CD8-positive, alpha-beta memory T cell (primary cell): Measurements from ENCODE around the gene GUCA1A. TPM values are rescaled to one million over a fixed set of nuclear protein-coding genes. Genes with fewer than 3 reads are reported as not detected.
"Not testable (repeated sequence)": the region's sequence is repeated elsewhere in the genome, so short reads cannot be mapped to it uniquely, and the experiment has no call there.

Experiments
- CTCF ChIA-PET: fragments of 350-600 bp; sonication (Branson Sonifier 250); formaldehyde crosslinking; loops from one replicate; lab custom pipeline; 2021; ENCODE audit warnings: antibody characterized with exemption; lab: Charles Lee
- POLR2A ChIA-PET: fragments of 350-600 bp; sonication (Branson Sonifier 250); formaldehyde crosslinking; loops from one replicate; lab custom pipeline; 2021; ENCODE audit warnings: antibody characterized with exemption; lab: Charles Lee
- DNase-seq, 5 donors: peaks; one replicate each; pipeline versions ENCODE4 v3.0.0 to v3.0.0-alpha.2; 2020 to 2022; ENCODE audit warnings: mixed read lengths in 1 of 5
- H3K27ac ChIP-seq: one replicate; pipeline ENCODE4 v1.7.0; 2013; ENCODE audit warnings: low read depth, mild to moderate bottlenecking, low read length, moderate library complexity
- H3K27me3 ChIP-seq: 2 replicates; pipeline ENCODE4 v1.7.0; 2013; ENCODE audit warnings: low read length, mild to moderate bottlenecking; ENCODE audit not compliant: insufficient read depth, poor library complexity, severe bottlenecking
- H3K36me3 ChIP-seq: 2 replicates; pipeline ENCODE4 v1.7.0; 2013; ENCODE audit warnings: mild to moderate bottlenecking, low read length, moderate library complexity; ENCODE audit not compliant: insufficient read depth
- H3K4me1 ChIP-seq: 2 replicates; pipeline ENCODE4 v1.7.0; 2013; ENCODE audit warnings: mild to moderate bottlenecking, low read length, moderate library complexity; ENCODE audit not compliant: insufficient read depth
- H3K4me3 ChIP-seq: 2 replicates; pipeline ENCODE4 v1.7.0; 2013; ENCODE audit warnings: mild to moderate bottlenecking, low read length
- H3K9me3 ChIP-seq: 2 replicates; pipeline ENCODE4 v1.7.0; 2013; ENCODE audit warnings: mild to moderate bottlenecking, low read length
- H3K27ac Mint-ChIP-seq, 8 donors: one replicate each; pipeline ENCODE4 v1.8.0; 2020 to 2021; ENCODE audit warnings: mixed read lengths in 8 of 8, mild to moderate bottlenecking in 6 of 8, inconsistent platforms in 3 of 8, moderate library complexity in 3 of 8
- H3K27me3 Mint-ChIP-seq, 2 donors: one replicate each; pipeline ENCODE4 v1.8.0; 2020 to 2021; ENCODE audit warnings: mixed read lengths in 2 of 2, mild to moderate bottlenecking in 1 of 2, moderate library complexity in 1 of 2
- H3K36me3 Mint-ChIP-seq, 3 donors: one replicate each; pipeline ENCODE4 v1.8.0; 2020 to 2021; ENCODE audit warnings: mixed read lengths in 3 of 3, inconsistent platforms in 1 of 3, mild to moderate bottlenecking in 1 of 3
- H3K4me1 Mint-ChIP-seq, 3 donors: one replicate each; pipeline ENCODE4 v1.8.0; 2020 to 2021; ENCODE audit warnings: mixed read lengths in 3 of 3, inconsistent platforms in 1 of 3, mild to moderate bottlenecking in 1 of 3
- H3K4me3 Mint-ChIP-seq, 7 donors: one replicate each; pipeline ENCODE4 v1.8.0; 2020 to 2021; ENCODE audit warnings: mixed read lengths in 7 of 7, mild to moderate bottlenecking in 6 of 7, moderate library complexity in 4 of 7, inconsistent platforms in 2 of 7
- H3K9me3 Mint-ChIP-seq, 5 donors: one replicate each; pipeline ENCODE4 v1.8.0; 2020 to 2022; ENCODE audit warnings: mixed read lengths in 5 of 5, mild to moderate bottlenecking in 3 of 5, moderate library complexity in 2 of 5, inconsistent platforms in 1 of 5
- polyA plus RNA-seq: library from polyadenylated mRNA; unstranded; fragments of 300-500 nt; fragmentation: Illumina TruSeq; gene quantifications from one replicate; pipeline ENCODE4 v1.2.3, GENCODE V29; 2021
- total RNA-seq, 2 experiments: library from RNA; stranded (reverse); gene quantifications; one replicate each; pipeline ENCODE4 v1.2.3, GENCODE V29; 2021

GUCA1A gene
- total and polyA plus RNA-seq, 3 experiments from 2014 or later: not detected

- no peaks in the 10 kb centered on the region for H3K9me3 ChIP-seq
- no peak for DNase-seq
- no peaks in the 10 kb centered on the region for H3K4me1 ChIP-seq
- H3K36me3 ChIP-seq: no peaks in the 10 kb centered on the region
- peaks cover 0 to under 1% (median 0%) of the 10 kb centered on the region in 5 donors for H3K9me3 Mint-ChIP-seq
- ChIA-PET POLR2A (no interaction called here), CTCF (interaction anchor here (0.6 kb wide), 1 partner anchor 24 kb away, joined by 3 read pairs; no protein-coding TSS in a partner anchor)
- no peak overlapping the region for H3K4me3 Mint-ChIP-seq
- peak overlapping the region in 2 of 8 donors; percentile 29 to 34 for H3K27ac Mint-ChIP-seq
- no peak overlapping the region for H3K27ac ChIP-seq
- no peaks in the 10 kb centered on the region for H3K27me3 ChIP-seq
- no peaks in the 10 kb centered on the region for H3K27me3 Mint-ChIP-seq
- peaks cover 5 to 13% (median 7%) of the 10 kb centered on the region in 3 donors for H3K36me3 Mint-ChIP-seq
- H3K4me1 Mint-ChIP-seq: peaks cover 0 to 2% (median 0%) of the 10 kb centered on the region in 3 donors
- H3K4me3 ChIP-seq: no peak overlapping the region
These were observed 22.3 kb downstream of the GUCA1A start for GRCh38 chr6:42195415-42195814.

GRCh38 chr6:42197555-42198362, 24.6 kb downstream of the GUCA1A start:
- Mint-ChIP-seq H3K27me3 (no peaks in the 10 kb centered on the region), H3K27ac (no peak overlapping the region), H3K36me3 (peaks cover 4 to 15% (median 15%) of the 10 kb centered on the region in 3 donors), H3K4me3 (no peak overlapping the region), H3K9me3 (peaks cover 0 to 3% (median 0%) of the 10 kb centered on the region in 5 donors), H3K4me1 (peaks cover 0 to 5% (median 0%) of the 10 kb centered on the region in 3 donors)
- H3K4me3 ChIP-seq: no peak overlapping the region
- H3K4me1 ChIP-seq: no peaks in the 10 kb centered on the region
- ChIA-PET POLR2A (no interaction called here), CTCF (no interaction called here)
- no peaks in the 10 kb centered on the region for H3K9me3 ChIP-seq
- DNase-seq: no peak
- H3K27ac ChIP-seq: peak overlapping the region; percentile 28
- no peaks in the 10 kb centered on the region for H3K27me3 ChIP-seq
- H3K36me3 ChIP-seq: no peaks in the 10 kb centered on the region

GRCh38 chr6:42199106-42199981, 26.2 kb downstream of the GUCA1A start:
- peaks cover 12 to 17% (median 15%) of the 10 kb centered on the region in 3 donors for H3K36me3 Mint-ChIP-seq
- no peak for DNase-seq
- H3K27me3 ChIP-seq: no peaks in the 10 kb centered on the region
- no peaks in the 10 kb centered on the region for H3K9me3 ChIP-seq
- H3K4me1 ChIP-seq: no peaks in the 10 kb centered on the region
- ChIA-PET POLR2A (no interaction called here), CTCF (interaction anchor here (0.6 kb wide), 1 partner anchor 412 kb away, joined by 4 read pairs; the partner anchor contains the start of gene TOMM6)
- peaks cover 0 to 5% (median 0%) of the 10 kb centered on the region in 3 donors for H3K4me1 Mint-ChIP-seq
- H3K4me3 ChIP-seq: no peak overlapping the region
- H3K9me3 Mint-ChIP-seq: peaks cover 0 to 3% (median 0%) of the 10 kb centered on the region in 5 donors
- H3K36me3 ChIP-seq: peaks cover 5% of the 10 kb centered on the region
- H3K27me3 Mint-ChIP-seq: no peaks in the 10 kb centered on the region
- peak overlapping the region; percentile 6 for H3K27ac ChIP-seq
- H3K4me3 Mint-ChIP-seq: no peak overlapping the region
- H3K27ac Mint-ChIP-seq: peak overlapping the region in 1 of 8 donors; percentile 36

- Mint-ChIP-seq H3K27ac (peak overlapping the region in 1 of 8 donors; percentile 72), H3K36me3 (peaks cover 15 to 19% (median 17%) of the 10 kb centered on the region in 3 donors), H3K27me3 (no peaks in the 10 kb centered on the region), H3K9me3 (peaks cover 0 to 3% (median 0%) of the 10 kb centered on the region in 5 donors), H3K4me3 (peak overlapping the region in 1 of 7 donors; percentile 6), H3K4me1 (peaks cover 0 to 5% (median 0%) of the 10 kb centered on the region in 3 donors)
- no peaks in the 10 kb centered on the region for H3K27me3 ChIP-seq
- no peaks in the 10 kb centered on the region for H3K4me1 ChIP-seq
- ChIA-PET POLR2A (no interaction called here), CTCF (no interaction called here)
- DNase-seq: no peak
- no peaks in the 10 kb centered on the region for H3K9me3 ChIP-seq
- H3K36me3 ChIP-seq: peaks cover 5% of the 10 kb centered on the region
- H3K27ac ChIP-seq: no peak overlapping the region
- no peak overlapping the region for H3K4me3 ChIP-seq
These were observed 26.9 kb downstream of the GUCA1A start for GRCh38 chr6:42200035-42200434.

- POLR2A ChIA-PET: no interaction called here
- H3K4me1 ChIP-seq: no peaks in the 10 kb centered on the region
- peaks cover 0 to 5% (median 0%) of the 10 kb centered on the region in 3 donors for H3K4me1 Mint-ChIP-seq
- H3K9me3 ChIP-seq: no peaks in the 10 kb centered on the region
- CTCF ChIA-PET: interaction anchor here (1.2 to 2.0 kb wide), 2 partner anchors 13 to 346 kb away, joined by 4 to 6 read pairs; no protein-coding TSS in a partner anchor
- H3K36me3 Mint-ChIP-seq: peaks cover 20 to 27% (median 21%) of the 10 kb centered on the region in 3 donors
- peak overlapping the region in 2 of 8 donors; percentile 6 to 32 for H3K27ac Mint-ChIP-seq
- H3K27ac ChIP-seq: no peak overlapping the region
- peaks cover 5% of the 10 kb centered on the region for H3K36me3 ChIP-seq
- H3K4me3 Mint-ChIP-seq: no peak overlapping the region
- H3K9me3 Mint-ChIP-seq: peaks cover 0 to 3% (median 0%) of the 10 kb centered on the region in 5 donors
- no peaks in the 10 kb centered on the region for H3K27me3 ChIP-seq
- H3K4me3 ChIP-seq: no peak overlapping the region
- DNase-seq: no peak
- H3K27me3 Mint-ChIP-seq: no peaks in the 10 kb centered on the region
These were observed 28.2 kb downstream of the GUCA1A start for GRCh38 chr6:42201382-42201781.

GRCh38 chr6:42202131-42202915, 29.2 kb downstream of the GUCA1A start:
- peaks cover 21 to 34% (median 23%) of the 10 kb centered on the region in 3 donors for H3K36me3 Mint-ChIP-seq
- not testable (repeated sequence) for H3K27ac Mint-ChIP-seq, H3K4me1 Mint-ChIP-seq, DNase-seq, H3K4me3 Mint-ChIP-seq, H3K27me3 Mint-ChIP-seq, H3K9me3 ChIP-seq, H3K4me1 ChIP-seq, H3K27ac ChIP-seq, H3K27me3 ChIP-seq, H3K4me3 ChIP-seq, H3K9me3 Mint-ChIP-seq, H3K36me3 ChIP-seq
- ChIA-PET CTCF (interaction anchor here (1.2 to 2.0 kb wide), 2 partner anchors 12 to 345 kb away, joined by 4 to 6 read pairs; no protein-coding TSS in a partner anchor), POLR2A (interaction anchor here (0.7 kb wide), 1 partner anchor 361 kb away, joined by 5 read pairs; no protein-coding TSS in a partner anchor)

- peaks cover 21 to 43% (median 28%) of the 10 kb centered on the region in 3 donors for H3K36me3 Mint-ChIP-seq
- ChIA-PET POLR2A (interaction anchor here (0.7 kb wide), 1 partner anchor 362 kb away, joined by 5 read pairs; no protein-coding TSS in a partner anchor), CTCF (interaction anchor here (1.1 to 2.0 kb wide), 2 partner anchors 11 to 99 kb away, joined by 4 to 6 read pairs; no protein-coding TSS in a partner anchor)
- Histone ChIP-seq H3K4me3 (no peak overlapping the region), H3K27ac (no peak overlapping the region), H3K4me1 (no peaks in the 10 kb centered on the region), H3K9me3 (no peaks in the 10 kb centered on the region), H3K27me3 (no peaks in the 10 kb centered on the region), H3K36me3 (peaks cover 13% of the 10 kb centered on the region)
- H3K4me1 Mint-ChIP-seq: peaks cover 0 to 5% (median 0%) of the 10 kb centered on the region in 3 donors
- no peak for DNase-seq
- H3K27ac Mint-ChIP-seq: peak overlapping the region in 2 of 8 donors; percentile 23 to 85
- H3K4me3 Mint-ChIP-seq: no peak overlapping the region
- H3K9me3 Mint-ChIP-seq: peaks cover 0 to 3% (median 0%) of the 10 kb centered on the region in 5 donors
- H3K27me3 Mint-ChIP-seq: no peaks in the 10 kb centered on the region
These were observed 30.0 kb downstream of the GUCA1A start for GRCh38 chr6:42203183-42203582.
